Activated CD4-positive, alpha-beta T cell treated with anti-CD3 and anti-CD28 coated beads for 4 hours (primary cell): ENCODE data around the gene SMARCA2.
"Not testable (repeated sequence)": the region's sequence is repeated elsewhere in the genome, so short reads cannot be mapped to it uniquely, and the experiment has no call there.

Experiments
- DNase-seq, 2 donors: peaks; one replicate each; pipeline ENCODE4 v3.0.0-alpha.2; 2020

The SMARCA2 gene

GRCh38 chr9:2106666-2107065 lies 91.5 kb downstream of the SMARCA2 start:
- DNase-seq: no peak

GRCh38 chr9:2107906-2108451 lies 92.8 kb downstream of the SMARCA2 start:
- no peak for DNase-seq

GRCh38 chr9:2109069-2109650 lies 94.0 kb downstream of the SMARCA2 start:
- no peak for DNase-seq

GRCh38 chr9:2110036-2110435 lies 94.9 kb downstream of the SMARCA2 start:
- DNase-seq: no peak

GRCh38 chr9:2116073-2116472 lies 100.9 kb downstream of the SMARCA2 start:
- no peak for DNase-seq

- no peak for DNase-seq
These were observed 102.4 kb downstream of the SMARCA2 start for GRCh38 chr9:2117527-2117926.

- no peak for DNase-seq
These were observed 104.4 kb downstream of the SMARCA2 start for GRCh38 chr9:2119566-2119965.

- no peak for DNase-seq
These were observed 106.0 kb downstream of the SMARCA2 start for GRCh38 chr9:2120926-2121689.

GRCh38 chr9:2122299-2122698 lies 107.2 kb downstream of the SMARCA2 start:
- no peak for DNase-seq

GRCh38 chr9:2125906-2126305 lies 110.8 kb downstream of the SMARCA2 start:
- DNase-seq: no peak

GRCh38 chr9:2126331-2126803 lies 111.2 kb downstream of the SMARCA2 start:
- DNase-seq: no peak

GRCh38 chr9:2127486-2127885 lies 112.3 kb downstream of the SMARCA2 start:
- DNase-seq: no peak

GRCh38 chr9:2128141-2128540 lies 113.0 kb downstream of the SMARCA2 start:
- DNase-seq: no peak

GRCh38 chr9:2128618-2129017 lies 113.5 kb downstream of the SMARCA2 start:
- DNase-seq: no peak

- DNase-seq: no peak
These were observed 115.8 kb downstream of the SMARCA2 start for GRCh38 chr9:2130941-2131340.

GRCh38 chr9:2132484-2133082 lies 117.4 kb downstream of the SMARCA2 start:
- no peak for DNase-seq

GRCh38 chr9:2134391-2134790 lies 119.2 kb downstream of the SMARCA2 start:
- DNase-seq: no peak

GRCh38 chr9:2138646-2139045 lies 123.5 kb downstream of the SMARCA2 start:
- DNase-seq: no peak

- no peak for DNase-seq
These were observed 125.6 kb downstream of the SMARCA2 start for GRCh38 chr9:2140600-2141223.

- DNase-seq: no peak
These were observed 127.1 kb downstream of the SMARCA2 start for GRCh38 chr9:2142212-2142611.

- DNase-seq: no peak
These were observed 129.5 kb downstream of the SMARCA2 start for GRCh38 chr9:2144619-2145018.

GRCh38 chr9:2145746-2146145 lies 130.6 kb downstream of the SMARCA2 start:
- no peak for DNase-seq

- not testable (repeated sequence) for DNase-seq
These were observed 131.6 kb downstream of the SMARCA2 start for GRCh38 chr9:2146700-2147099.
